Esophagus muscularis mucosa (tissue), 4 donors: ENCODE measurements around the gene DOK5.

ENCODE experiments used
- CTCF ChIP-seq, 3 experiments: fragments of 200-600 bp in 2 of 3; fragments of 450-650 bp in 1 of 3; sonication (generic) in 2 of 3; IDR thresholded peaks; one replicate each; pipeline ENCODE4 v1.5.1; 2017 to 2019; ENCODE audit warnings: antibody characterized with exemption in 3 of 3, mild to moderate bottlenecking in 2 of 3, moderate library complexity in 1 of 3
- EP300 ChIP-seq: sonication (generic); formaldehyde crosslinking; IDR thresholded peaks from one replicate; pipeline ENCODE4 v1.6.1; 2017; ENCODE audit warnings: antibody characterized with exemption
- POLR2A ChIP-seq: fragments of 450-650 bp; IDR thresholded peaks from one replicate; pipeline ENCODE4 v1.6.1; 2017; ENCODE audit warnings: antibody characterized with exemption, moderate library complexity, mild to moderate bottlenecking, low read depth
- POLR2AphosphoS5 ChIP-seq, 2 donors: sonication (generic); formaldehyde crosslinking; IDR thresholded peaks; one replicate each; pipeline ENCODE4 v1.6.1; 2017; ENCODE audit warnings: antibody characterized with exemption in 2 of 2

- TF ChIP-seq CTCF (IDR thresholded peaks at IDR 0.05) (no peak), POLR2AphosphoS5 (IDR thresholded peaks at IDR 0.05) (no peak), EP300 (no peak), POLR2A (no peak)
Measured at GRCh38 chr20:54636575-54636974, 161.2 kb downstream of the DOK5 start.
